Stimulated activated CD8-positive, alpha-beta memory T cell treated with anti-CD3 and anti-CD28 coated beads, Interleukin-4, amount 100 ng/mL, for 24 hours (primary cell): ENCODE measurements around the gene PMEPA1.
A peak's percentile ranks its signal among the peaks of the same experiment; 100 is the strongest.

Source experiments
- DNase-seq: peaks from one replicate; pipeline ENCODE4 v3.0.0-alpha.2; 2020; ENCODE audit warnings: low read depth

The PMEPA1 gene

GRCh38 chr20:57709823-57710799 lies at the start of gene PMEPA1:
PMEPA1 (minus strand) TSS chr20:57710015; CDS start chr20:57709582, 433 bp downstream.
- peak; percentile 89 for DNase-seq

GRCh38 chr20:57757767-57758166 lies 48.0 kb upstream of the PMEPA1 start:
- DNase-seq, result no peak

- no peak for DNase-seq
These were observed 47.1 kb upstream of the PMEPA1 start for GRCh38 chr20:57756921-57757320.

GRCh38 chr20:57756213-57756612 lies 46.4 kb upstream of the PMEPA1 start:
- no peak for DNase-seq

GRCh38 chr20:57755609-57756008 lies 45.8 kb upstream of the PMEPA1 start:
- DNase-seq, result no peak

- no peak for DNase-seq
These were observed 44.4 kb upstream of the PMEPA1 start for GRCh38 chr20:57754190-57754589.

GRCh38 chr20:57753332-57754164 lies 43.7 kb upstream of the PMEPA1 start:
- no peak for DNase-seq

GRCh38 chr20:57751411-57751810 lies 41.6 kb upstream of the PMEPA1 start:
- DNase-seq, result no peak

GRCh38 chr20:57749869-57750268 lies 40.1 kb upstream of the PMEPA1 start:
- DNase-seq, result no peak

GRCh38 chr20:57749131-57749690 lies 39.4 kb upstream of the PMEPA1 start:
- no peak for DNase-seq

- peak; percentile 30 for DNase-seq
These were observed 38.9 kb upstream of the PMEPA1 start for GRCh38 chr20:57748601-57749130.

- no peak for DNase-seq
These were observed 38.2 kb upstream of the PMEPA1 start for GRCh38 chr20:57747861-57748481.

- DNase-seq, result no peak
These were observed 37.1 kb upstream of the PMEPA1 start for GRCh38 chr20:57746832-57747404.

GRCh38 chr20:57746201-57746600 lies 36.4 kb upstream of the PMEPA1 start:
- DNase-seq, result no peak

- no peak for DNase-seq
These were observed 34.4 kb upstream of the PMEPA1 start for GRCh38 chr20:57744206-57744605.

GRCh38 chr20:57743450-57744095 lies 33.8 kb upstream of the PMEPA1 start:
- DNase-seq, result no peak

- no peak for DNase-seq
These were observed 32.8 kb upstream of the PMEPA1 start for GRCh38 chr20:57742507-57743181.

GRCh38 chr20:57738484-57738883 lies 28.7 kb upstream of the PMEPA1 start:
- DNase-seq, result no peak

GRCh38 chr20:57738053-57738452 lies 28.2 kb upstream of the PMEPA1 start:
- DNase-seq, result no peak

- no peak for DNase-seq
These were observed 27.5 kb upstream of the PMEPA1 start for GRCh38 chr20:57737349-57737748.
